Adipose tissue (tissue), 3 donors: ENCODE results near the gene TGFBR2. TPM values are rescaled to one million over a fixed set of nuclear protein-coding genes. Genes with fewer than 3 reads are reported as not detected.

Experiments
- H3K27ac ChIP-seq: one replicate; pipeline ENCODE4 v1.5.1; 2013; ENCODE audit warnings: low read depth, low read length
- WGBS, 3 donors: extraction: QIAGEN DNeasy Blood & Tissue Kit; methylation state at CpG; one replicate each; pipeline ENCODE4 v1.1.7; 2013; 5-methylcytosine and 5-hydroxymethylcytosine counted together
- polyA plus RNA-seq, 3 donors: library from polyadenylated mRNA; stranded (reverse); fragments of 200-250 nt; gene quantifications; one replicate each; pipeline ENCODE4 v1.2.3, GENCODE V29; 2013
- donor health status: healthy with polysubstance abuse.
- donor health status: Bipolar disorder and iron deficiency.
- donor health status: healthy.

TGFBR2 gene
- polyA plus RNA-seq, 3 donors: 47.6 to 197 (median 125) TPM

DNA sequence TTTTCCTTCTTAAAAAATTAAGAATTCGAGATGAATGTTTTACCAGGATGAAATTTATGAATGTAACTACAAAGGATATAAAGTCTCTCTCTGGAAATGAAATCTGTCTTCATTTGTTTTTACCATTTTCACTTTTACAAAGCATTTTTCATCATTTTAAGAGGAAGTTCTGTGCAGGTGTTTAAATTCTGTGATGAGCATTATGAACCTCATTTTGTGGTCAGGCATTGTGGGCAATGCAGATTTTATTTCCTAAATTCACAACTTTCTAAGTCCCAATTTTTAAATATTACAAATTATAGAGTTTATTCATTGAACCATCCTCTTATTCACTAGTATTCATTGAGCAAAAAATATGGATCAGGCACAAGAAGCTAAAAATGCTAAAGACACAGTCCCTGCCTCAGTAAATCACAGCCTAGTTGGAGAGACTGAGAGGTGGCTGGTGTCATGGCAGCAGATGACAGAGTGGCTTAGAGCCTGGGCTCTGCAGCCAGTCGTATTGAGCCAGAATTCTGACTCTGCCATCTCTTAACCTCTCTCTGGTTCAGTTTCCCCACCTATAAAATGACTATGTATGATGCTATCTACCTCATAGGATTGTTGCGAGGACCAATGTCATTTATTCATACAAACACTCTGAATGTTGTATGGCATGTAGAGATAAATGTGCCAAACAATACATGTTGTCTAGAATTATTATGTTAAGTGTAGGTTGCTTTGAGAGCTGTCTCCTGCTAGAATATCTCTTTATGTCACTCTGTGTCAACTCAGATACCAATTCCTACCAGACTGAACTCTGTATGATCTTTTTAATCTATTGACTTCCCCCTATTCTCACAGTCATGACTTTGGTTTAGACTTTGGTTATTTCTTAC lies 7.5 kb upstream of the TGFBR2 start:
- 82 to 86% (median 85%) methylated on average over 3 of the region's 3 CpGs for WGBS, 3 donors
- no peak overlapping the region for H3K27ac ChIP-seq

DNA sequence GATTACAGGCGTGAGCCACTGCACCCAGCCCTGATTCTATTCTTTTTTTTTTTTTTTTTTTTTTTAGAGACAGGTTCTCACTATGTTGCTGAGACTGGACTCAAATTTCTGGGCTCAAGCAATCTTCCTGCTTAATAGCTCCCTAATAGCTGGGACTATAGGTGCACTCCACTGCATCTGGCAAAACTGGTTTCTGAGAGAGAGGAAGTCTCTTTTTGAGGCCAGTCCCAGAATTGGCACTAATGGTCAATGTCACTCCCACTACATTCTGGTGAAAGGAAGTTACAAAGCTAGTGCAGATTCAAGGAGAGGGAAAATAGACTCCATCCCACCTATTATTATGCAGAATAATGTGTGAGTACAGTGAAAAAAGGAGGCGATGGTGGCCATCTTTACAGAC lies 5.8 kb upstream of the TGFBR2 start:
- no peak overlapping the region for H3K27ac ChIP-seq
- 78 to 90% (median 90%) methylated on average over 2 of the region's 2 CpGs for WGBS, 3 donors

DNA sequence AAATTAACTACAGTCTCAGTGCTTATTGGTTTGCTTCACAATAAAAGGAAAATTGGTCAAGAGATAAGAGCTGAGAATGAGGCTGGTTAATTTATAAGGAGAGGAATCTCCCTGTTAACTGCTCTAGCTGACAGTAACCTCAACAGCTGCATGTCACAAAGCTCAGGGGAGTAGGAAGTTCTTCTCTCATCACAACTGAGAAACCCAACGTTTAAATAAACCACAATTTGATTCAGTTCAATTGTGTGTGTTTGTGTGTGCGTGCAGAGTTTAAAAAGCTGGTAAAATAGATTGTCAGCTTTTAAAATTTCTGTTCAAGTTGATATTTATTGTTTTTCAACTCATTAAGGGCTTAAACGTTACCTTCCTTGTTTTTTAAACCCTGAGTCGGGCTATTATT lies 3.5 kb upstream of the TGFBR2 start:
- WGBS, 3 donors: 52 to 83% (median 55%) methylated on average over 4 of the region's 4 CpGs

DNA sequence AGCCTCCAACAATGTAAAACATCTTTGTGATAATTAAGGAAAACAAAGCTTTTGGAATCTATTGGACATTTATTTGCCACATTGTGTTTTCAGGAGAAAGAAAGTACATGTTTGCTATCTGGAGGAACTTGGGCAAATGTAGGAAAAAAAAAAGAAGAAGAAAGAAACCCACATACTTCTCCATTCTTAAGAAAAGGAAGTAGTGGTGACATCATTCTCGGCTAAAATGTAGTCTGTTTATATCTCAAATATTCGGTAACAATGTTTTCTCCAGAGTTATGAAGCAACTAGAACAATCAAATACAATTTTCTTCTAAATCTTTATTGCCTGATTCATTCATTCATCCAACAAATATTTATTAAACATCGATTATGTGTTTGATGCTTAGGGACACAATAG lies 2.3 kb upstream of the TGFBR2 start:
- 46 to 86% (median 58%) methylated on average over 3 of the region's 3 CpGs for WGBS, 3 donors
- H3K27ac ChIP-seq: no peak overlapping the region

More for the DNA sequence above, 3.5 kb upstream of the TGFBR2 start:
- no peak overlapping the region for H3K27ac ChIP-seq

DNA sequence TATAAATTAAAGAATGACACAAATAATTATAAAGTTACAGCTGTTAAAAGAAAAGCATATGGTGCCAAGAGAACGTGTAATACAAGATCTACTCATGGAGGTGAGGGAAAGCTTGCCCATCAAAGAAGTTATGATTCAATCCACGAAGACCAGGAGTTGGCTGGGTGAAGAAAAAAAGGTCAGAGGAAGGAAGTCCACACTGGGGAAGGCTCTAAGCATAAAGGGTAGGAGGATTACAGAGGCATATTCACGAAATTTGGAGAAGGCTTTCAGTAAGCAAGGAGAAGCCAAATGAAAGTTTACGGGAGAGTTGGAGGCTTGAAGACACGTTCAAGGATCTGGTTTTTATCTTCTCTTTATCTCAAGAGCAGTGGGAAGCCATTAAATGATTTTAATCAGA lies 1.8 kb upstream of the TGFBR2 start:
- no peak overlapping the region for H3K27ac ChIP-seq
- whole genome bisulfite sequencing, 3 donors: 41 to 75% (median 56%) methylated on average over 5 of the region's 5 CpGs

DNA sequence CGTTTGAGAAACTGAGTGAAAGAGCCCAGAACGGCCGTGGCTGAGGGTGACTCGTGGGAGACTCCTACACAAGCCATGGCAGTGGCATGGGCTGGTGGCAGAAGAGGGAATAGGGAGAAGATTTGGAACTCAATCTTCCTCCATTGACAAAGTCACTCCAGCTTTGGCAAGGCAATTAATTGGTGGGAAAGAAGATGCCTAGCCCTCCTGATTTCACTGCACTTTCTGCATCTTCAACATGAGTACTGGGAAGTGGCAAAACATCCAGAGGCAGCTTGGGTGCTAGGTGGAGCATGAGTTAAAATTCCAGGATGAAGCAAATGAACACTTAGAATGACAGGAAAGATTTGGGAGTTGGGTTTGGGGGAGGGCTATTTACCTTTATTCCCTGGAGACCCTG lies 1.4 kb upstream of the TGFBR2 start:
- no peak overlapping the region for H3K27ac ChIP-seq
- 54 to 66% (median 54%) methylated on average over 4 of the region's 4 CpGs for WGBS, 3 donors

DNA sequence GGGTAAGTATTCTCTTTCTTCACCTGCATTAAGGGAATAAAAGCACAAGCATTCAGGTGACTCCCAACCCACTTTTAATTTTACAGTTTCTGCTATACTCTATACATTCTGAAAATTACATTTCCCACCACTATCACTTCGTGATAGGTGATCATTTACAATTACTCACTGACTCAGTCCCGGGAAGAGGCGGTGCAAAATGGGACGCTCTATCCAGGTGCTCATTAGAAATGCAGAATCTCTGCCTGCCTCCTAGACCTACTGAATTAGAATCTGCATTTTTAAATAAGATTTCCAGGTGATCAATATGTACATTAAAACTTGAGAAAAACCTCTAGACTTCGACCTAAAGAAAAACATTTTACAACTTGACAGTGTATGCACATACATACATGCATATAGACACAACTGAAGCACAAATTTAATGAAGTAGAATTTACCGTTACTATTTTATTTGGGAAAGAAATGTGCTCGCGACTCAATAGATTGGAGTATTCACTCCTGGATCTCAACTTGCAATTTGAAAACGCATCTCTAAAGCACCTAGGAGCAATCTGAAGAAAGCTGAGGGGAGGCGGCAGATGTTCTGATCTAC lies 598 bp upstream of the TGFBR2 start:
- 14 to 31% (median 30%) methylated on average over 10 of the region's 10 CpGs for WGBS, 3 donors

DNA sequence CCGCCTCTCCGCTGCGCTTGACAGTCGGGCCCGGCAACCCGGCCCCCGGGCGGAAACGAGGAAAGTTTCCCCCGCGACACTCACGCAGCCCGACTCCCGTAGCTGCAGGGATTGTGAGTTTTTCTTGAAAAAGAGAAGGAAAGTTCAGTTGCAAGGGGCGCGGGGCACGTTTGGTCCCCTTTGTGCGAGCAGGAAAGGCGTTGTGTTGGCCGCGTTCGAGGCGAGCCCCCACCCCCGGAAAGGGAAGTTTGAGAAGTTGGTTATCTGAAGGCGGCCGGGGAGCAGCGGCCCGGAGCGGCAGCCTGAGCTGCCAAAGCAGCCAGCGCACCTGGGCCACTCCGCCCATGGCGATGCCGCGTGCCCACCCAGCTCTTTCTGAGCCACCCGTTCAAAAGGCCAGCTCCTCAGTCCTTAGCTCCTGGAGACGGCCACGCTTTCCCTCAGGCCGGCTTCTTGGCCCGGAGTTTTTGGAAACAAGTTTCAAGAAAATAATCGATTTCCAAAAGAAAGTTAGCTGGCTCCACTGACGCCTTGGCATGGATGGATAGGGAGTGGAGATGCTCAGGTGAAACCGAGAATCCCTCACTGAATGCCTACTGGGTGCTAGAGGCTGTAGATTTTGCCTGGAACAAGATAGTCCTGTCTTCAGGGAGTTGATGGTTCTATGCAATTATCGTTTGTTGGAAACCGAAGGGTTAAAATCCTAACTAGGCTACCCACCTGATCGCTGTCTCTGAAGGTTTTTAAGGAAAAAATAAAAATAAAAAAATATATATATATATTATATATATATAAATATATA lies 832 bp downstream of the TGFBR2 start:
- H3K27ac ChIP-seq: peak overlapping the region; percentile 99
- 1 to 2% (median 2%) methylated on average over 45 of the region's 45 CpGs for WGBS, 3 donors

More for the DNA sequence above, 598 bp upstream of the TGFBR2 start:
- H3K27ac ChIP-seq: peak overlapping the region; percentile 45

DNA sequence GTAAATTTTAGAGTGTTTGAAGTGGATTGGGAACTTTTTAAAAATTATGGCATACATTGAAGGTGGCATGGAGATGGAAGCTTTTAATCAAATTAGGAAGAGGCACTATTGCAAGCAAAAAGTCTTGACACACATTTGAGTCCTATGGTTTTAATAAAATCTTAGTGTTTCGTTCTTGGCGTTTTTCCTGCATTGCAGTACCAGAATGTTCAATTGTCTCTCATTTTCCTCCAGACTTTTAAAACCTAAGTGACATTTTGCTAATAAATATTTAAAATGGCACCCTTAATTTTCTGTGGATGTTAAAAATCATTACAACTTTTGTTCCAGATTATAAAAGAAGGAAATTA lies 2.2 kb downstream of the TGFBR2 start:
- H3K27ac ChIP-seq: no peak overlapping the region
- 31 to 53% (median 52%) methylated on average over 2 of the region's 2 CpGs for WGBS, 3 donors

DNA sequence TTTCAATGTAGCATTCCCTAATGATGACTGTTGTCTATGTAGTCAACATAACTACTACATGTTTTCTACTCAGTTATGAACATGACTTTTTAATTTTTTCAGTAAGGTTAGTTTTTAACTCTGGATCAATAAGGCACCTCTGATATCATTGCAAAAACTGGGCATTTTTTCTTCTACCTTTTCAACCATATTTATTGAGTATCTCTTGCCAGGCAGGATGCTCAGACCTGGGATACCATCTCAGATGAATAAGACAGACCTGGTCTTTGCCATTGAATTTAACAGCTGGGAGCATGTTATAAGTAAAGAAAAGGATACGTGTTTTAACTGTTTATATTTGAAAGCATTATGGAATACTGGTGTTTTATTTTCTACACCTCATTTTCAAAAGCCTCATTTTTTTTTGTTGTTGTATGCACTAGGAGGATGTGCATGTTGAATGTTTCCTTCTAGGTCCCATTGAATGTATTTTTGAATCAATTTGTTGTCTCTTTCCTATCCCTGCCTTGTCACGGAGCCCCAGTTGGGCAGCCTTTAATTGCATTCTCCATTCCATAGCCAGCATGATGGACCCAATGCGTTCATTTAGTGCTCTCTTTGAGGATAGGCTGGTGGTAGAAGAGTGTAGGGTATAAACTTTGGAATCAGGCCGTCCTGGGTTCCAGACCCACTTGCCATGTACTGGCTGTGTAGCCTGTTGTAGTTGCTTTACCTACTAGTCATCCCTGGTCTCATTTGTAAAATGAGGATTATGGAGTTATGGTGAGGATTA lies 3.7 kb downstream of the TGFBR2 start:
- 66 to 79% (median 71%) methylated on average over 4 of the region's 4 CpGs for WGBS, 3 donors
- H3K27ac ChIP-seq: no peak overlapping the region

DNA sequence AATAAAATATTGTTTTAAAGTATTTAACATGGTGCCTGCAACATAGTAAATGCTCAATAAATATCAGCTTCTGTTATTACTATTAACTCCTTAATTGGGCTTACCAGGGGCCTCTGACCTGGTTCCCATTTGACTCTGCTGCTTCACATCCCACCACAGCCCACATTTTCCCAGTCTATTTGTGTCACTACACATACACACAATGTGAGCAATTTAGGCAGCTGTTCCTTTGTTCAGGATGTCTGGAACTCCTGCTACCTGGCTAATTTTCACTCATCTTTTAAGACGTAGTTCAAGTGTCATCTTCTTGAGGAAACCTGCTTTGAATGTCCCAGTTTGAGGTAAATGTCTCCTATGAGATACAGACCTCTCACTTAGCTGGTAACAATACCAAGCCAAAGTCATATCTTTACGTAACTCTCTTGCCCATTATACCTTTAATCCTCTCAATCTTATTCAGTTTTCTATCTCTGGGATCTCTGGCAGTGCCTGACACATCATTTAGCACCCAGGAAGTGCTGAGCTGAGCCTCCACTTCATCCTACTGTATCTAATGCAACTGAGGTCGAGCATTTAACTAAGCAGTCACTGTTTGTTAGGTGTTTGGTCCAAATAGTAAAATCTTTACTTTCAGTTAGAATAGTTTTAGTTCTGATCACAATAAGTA lies 4.4 kb downstream of the TGFBR2 start:
- WGBS, 3 donors: 46 to 66% (median 57%) methylated on average over 3 of the region's 3 CpGs
- no peak overlapping the region for H3K27ac ChIP-seq

DNA sequence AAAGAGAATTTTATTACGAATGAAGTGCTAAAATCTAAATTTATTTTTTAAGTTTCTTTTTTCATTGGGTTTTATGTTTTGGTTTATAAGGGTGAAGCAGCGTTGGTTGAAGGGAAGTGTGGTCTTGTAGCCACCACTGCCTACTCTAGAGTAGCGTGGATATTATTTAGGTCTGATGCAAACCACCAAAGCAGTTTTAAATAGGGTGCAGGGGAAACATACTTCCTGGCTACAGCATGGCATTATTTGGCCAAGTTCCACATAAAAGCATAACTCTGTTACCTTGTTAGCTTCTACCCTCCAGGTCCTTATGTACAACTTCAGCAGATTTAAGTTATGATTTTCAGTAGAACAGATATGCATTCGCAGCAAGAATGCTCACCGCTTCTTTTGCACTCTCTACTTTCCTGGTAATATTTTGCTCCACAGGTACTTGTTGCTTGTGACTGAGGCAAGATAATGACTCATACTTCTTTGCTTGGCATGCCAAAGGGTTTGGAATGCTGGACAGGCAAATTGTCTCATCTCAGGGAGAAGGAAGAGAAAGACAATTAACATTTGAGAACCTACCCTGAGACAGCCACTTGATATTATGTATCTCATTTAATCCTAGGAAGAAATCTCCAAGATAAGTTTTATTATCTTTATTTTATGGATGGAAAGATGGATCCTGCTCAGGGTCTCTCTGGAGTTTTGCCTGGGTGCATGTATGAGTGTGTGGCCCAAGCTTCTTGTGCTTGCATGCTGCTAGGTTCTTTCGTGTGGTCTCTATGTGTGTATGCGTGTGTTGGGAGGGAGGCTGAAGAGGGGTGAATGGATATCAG lies 5.4 kb downstream of the TGFBR2 start:
- WGBS, 3 donors: 60 to 85% (median 67%) methylated on average over 7 of the region's 7 CpGs
- no peak overlapping the region for H3K27ac ChIP-seq

DNA sequence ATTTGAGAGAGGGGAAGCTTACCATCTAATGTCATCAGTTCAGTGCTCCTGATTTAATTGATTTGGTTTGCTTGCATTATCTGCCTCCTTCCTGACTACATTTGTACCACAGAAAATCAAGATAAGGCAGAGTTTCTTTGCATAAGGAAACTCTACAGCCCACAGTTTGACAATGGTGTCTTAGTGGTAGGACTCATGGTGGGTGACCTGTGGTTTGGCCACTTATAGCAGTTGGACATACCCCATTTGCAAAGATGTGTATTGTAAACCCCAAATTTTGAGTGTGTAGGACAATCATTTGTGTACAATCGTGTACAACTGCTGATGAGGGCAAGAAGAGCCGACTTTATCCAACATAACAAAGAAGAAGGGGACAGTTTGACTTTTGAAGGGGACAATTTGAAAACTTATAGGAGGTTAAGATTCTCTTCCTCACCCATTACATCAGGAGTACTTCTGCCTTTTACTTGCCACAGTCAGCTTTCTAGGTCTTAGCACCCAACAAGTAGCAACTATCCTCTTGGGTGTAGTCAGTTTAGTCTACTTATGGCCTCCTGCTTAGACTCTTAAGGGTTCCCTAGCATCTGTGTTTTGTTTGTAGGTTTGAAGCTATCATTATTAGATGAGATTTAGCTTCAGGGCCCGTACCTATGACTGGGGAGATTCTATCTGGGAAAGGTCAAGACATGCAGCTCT lies 6.2 kb downstream of the TGFBR2 start:
- WGBS, 3 donors: 45 to 75% (median 54%) methylated on average over 3 of the region's 3 CpGs

DNA sequence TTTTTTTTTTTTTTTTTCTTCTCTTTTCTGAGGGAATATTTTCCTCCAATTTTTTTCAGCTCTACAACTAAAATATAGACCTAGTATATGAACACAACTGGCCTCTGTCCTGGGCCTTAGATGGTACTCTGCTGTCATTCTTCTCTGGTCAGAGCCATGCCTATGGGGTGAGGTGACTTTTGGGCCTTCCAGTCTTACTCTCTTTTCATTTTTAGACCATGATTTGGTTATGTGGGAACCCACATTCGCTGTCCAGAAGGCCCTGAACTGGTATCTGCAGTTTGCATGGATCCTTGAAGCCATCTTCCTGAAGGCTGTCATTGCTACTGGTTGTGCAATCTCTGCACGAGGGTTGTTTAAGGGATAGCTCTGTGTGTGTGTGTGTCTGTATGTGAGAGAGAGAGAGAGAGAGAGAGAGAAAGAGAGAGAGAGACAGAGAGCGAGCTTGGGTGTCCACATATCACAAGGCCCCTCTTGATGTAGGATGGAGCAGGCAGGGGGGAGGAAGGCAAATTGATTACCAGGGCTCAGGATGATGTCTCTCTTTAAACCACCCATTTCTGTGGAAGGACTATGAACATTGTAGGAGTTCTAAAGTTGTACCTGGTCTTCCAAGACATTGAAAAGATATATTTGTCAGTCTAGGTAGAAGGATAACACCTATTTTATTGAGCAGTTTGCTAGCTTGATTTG lies 6.9 kb downstream of the TGFBR2 start:
- 40 to 75% (median 54%) methylated on average over 3 of the region's 3 CpGs for WGBS, 3 donors
- H3K27ac ChIP-seq: no peak overlapping the region

More for the DNA sequence above, 6.2 kb downstream of the TGFBR2 start:
- H3K27ac ChIP-seq: no peak overlapping the region

DNA sequence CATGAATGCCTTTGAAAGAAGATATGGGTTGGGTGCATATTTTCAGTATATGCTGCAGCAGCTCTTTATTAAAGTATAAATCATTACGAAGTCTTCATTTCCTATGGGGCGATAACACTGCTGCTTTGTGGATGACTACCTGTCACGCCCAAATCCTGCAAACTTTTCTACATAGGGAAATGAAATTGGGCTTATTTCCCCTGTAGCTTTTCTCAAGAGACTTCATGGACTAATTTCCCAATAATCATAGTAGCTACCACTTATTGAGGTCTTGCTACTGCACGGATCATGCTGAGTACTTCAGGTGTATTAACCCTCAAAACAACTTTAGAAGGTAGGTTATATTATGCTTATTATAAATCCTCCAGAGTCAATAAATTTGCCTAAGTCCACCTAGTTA lies 8.0 kb downstream of the TGFBR2 start:
- 35 to 81% (median 38%) methylated on average over 4 of the region's 4 CpGs for WGBS, 3 donors
- H3K27ac ChIP-seq: no peak overlapping the region

DNA sequence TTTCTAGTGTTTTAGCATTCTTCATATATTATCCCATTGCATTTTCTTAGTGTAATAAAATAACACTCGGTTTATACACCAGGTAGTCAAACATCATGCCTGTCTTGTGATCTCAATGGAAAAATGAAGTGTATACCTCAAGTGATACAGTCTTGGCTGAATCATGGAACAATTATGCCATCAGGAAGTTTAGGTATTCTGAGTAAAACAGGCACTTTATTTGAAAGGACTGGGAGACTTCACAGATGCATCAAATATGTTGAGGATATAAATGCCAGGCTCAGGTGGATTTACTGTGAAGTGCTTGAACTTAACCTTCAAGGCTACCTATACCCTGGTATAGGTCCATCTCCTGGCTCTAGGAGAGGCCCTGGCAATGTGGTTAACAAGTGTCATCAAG lies 8.5 kb downstream of the TGFBR2 start:
- WGBS, 3 donors: 52 to 87% (median 66%) methylated on average over 1 of the region's 1 CpG
- no peak overlapping the region for H3K27ac ChIP-seq
